ENCODE measurements around the gene TP53BP1. TPM values are rescaled to one million over a fixed set of nuclear protein-coding genes. Genes with fewer than 3 reads are reported as not detected.

Gene TP53BP1
- total RNA-seq, 4 donors from 2014 or later, result 46.4 to 98.0 (median 72.7) TPM

DNA sequence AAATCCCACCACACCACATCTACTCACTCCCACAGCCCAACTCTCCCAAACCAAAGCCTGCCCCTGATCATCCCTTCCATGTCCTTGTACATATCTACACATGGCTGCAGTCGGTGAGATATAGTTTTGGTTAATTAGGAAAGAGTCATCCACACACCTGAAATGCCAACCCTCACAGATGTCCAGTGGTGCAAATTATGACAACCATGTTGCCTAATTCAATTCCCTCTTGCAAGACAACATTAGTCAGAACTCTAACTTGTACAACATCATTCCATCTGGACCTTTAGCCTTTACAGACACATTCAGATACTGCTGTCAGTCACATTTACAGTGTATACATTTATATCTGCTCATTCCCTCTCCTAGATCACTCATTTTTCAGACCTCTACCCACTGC is 80.9 kb downstream of the TP53BP1 start:
- no peak for TF ChIP-seq POLR2A (IDR thresholded peaks at IDR 0.05)
- TF ChIP-seq, protein P1, sequence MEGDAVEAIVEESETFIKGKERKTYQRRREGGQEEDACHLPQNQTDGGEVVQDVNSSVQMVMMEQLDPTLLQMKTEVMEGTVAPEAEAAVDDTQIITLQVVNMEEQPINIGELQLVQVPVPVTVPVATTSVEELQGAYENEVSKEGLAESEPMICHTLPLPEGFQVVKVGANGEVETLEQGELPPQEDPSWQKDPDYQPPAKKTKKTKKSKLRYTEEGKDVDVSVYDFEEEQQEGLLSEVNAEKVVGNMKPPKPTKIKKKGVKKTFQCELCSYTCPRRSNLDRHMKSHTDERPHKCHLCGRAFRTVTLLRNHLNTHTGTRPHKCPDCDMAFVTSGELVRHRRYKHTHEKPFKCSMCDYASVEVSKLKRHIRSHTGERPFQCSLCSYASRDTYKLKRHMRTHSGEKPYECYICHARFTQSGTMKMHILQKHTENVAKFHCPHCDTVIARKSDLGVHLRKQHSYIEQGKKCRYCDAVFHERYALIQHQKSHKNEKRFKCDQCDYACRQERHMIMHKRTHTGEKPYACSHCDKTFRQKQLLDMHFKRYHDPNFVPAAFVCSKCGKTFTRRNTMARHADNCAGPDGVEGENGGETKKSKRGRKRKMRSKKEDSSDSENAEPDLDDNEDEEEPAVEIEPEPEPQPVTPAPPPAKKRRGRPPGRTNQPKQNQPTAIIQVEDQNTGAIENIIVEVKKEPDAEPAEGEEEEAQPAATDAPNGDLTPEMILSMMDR (IDR thresholded peaks at IDR 0.05), result no peak
- H3K27ac ChIP-seq, result no peak overlapping the region
- no peaks in the 10 kb centered on the region for H3K9me3 ChIP-seq
- H3K4me1 ChIP-seq, result no peaks in the 10 kb centered on the region
- H3K4me3 ChIP-seq (replicated peaks in 1 of 3), result no peak overlapping the region
- no peaks in the 10 kb centered on the region for H3K27me3 ChIP-seq
- 93 to 100% methylated on average over 1 of the region's 1 CpG for WGBS, 2 donors
- H3K36me3 ChIP-seq, result peaks cover 54 to 71% of the 10 kb centered on the region in 2 donors
- DNase-seq, result no peak
- intact Hi-C loops (cut with DNase I), result no loop called here

DNA sequence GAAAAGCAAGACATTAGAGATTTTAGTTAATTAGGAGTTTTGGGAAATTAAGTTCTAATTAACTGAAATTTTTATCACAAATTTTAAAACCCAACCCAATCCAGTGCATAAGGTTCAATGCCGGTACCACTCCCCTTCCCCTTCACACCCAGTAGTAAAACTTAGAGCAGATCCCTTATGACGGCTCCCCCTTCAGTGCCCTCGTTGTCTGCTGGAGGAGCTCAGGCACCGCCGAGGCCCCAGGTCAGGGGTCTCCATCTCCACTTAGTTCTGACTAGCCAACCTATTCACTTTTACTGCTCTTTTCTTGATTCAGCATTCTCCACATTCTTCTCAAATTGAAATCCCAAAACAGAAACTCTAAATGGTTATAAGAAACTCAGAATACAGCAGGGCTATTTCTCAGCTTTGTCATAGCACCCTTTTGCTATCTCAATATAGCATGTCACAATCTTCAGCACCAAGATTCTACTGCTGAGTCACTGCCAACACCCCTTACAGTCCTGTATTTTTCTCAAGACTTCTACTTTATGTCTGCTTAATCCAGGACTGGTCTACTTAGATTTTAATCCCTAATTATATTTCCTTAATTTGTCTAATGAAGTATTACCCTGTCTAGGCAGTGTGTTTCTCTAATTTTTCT is 82.3 kb downstream of the TP53BP1 start:
- TF ChIP-seq, protein P1 (IDR thresholded peaks at IDR 0.05), result no peak
- TF ChIP-seq POLR2A (IDR thresholded peaks at IDR 0.05), result no peak
- DNase-seq, result no peak
- Histone ChIP-seq H3K4me3 (replicated peaks in 1 of 3) (no peak overlapping the region), H3K9me3 (no peaks in the 10 kb centered on the region), H3K4me1 (no peaks in the 10 kb centered on the region), H3K27ac (no peak overlapping the region), H3K36me3 (peaks cover 46 to 73% of the 10 kb centered on the region in 2 donors), H3K27me3 (no peaks in the 10 kb centered on the region)
- WGBS, 2 donors, result 90 to 95% methylated on average over 5 of the region's 5 CpGs
- intact Hi-C loops (cut with DNase I), result no loop called here

DNA sequence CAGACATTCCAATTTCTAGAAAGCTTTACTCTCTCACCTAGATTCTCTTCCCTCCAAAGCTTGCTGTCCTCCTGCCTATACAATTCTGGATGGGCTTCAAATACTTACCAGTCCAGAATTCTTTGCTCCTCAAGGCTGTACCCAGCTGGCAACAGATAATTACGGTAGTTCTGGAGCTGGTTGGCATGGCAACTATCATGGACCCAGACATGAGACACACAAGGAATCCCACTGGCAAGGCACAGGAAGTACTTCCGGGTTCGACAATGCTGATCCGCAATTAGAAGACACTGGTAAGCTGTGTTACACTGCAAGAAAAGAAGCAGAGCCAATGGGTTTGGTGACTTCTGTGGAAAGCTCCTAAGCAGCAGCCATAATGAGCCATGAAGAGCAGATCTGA is 84.2 kb downstream of the TP53BP1 start:
- no peak overlapping the region for H3K27ac ChIP-seq
- H3K27me3 ChIP-seq, result no peaks in the 10 kb centered on the region
- H3K9me3 ChIP-seq, result no peaks in the 10 kb centered on the region
- H3K4me3 ChIP-seq (replicated peaks in 1 of 3), result no peak overlapping the region
- H3K36me3 ChIP-seq, result peaks cover 64 to 75% of the 10 kb centered on the region in 2 donors
- 92 to 96% methylated on average over 4 of the region's 4 CpGs for WGBS, 2 donors
- no peak for DNase-seq
- no peak for TF ChIP-seq POLR2A (IDR thresholded peaks at IDR 0.05)
- TF ChIP-seq, protein P1 (IDR thresholded peaks at IDR 0.05), result no peak
- H3K4me1 ChIP-seq, result no peaks in the 10 kb centered on the region
- intact Hi-C loops (cut with DNase I), result no loop called here

DNA sequence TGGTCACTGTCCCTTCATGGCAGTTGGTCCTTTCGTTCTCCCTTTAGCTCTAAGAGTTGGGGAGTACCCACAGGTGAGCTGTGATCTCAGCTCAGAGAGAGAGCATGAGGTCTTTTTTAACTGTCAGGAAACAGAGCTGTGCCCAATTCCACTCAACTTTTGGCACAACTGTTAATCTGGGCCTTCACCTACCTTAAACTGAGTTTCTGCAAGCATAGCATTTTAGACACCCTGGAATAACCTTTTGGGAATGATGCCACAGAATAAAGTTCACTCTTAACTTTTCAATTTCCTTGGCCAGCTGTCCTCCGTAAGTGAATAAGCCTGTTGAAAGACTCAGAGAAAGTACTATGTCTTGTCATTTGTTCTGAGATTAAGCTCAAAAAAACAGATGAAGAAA is 86.1 kb downstream of the TP53BP1 start:
- intact Hi-C loops (cut with DNase I), result no loop called here
- Histone ChIP-seq H3K4me3 (replicated peaks in 1 of 3) (no peak overlapping the region), H3K36me3 (peaks cover 62 to 65% of the 10 kb centered on the region in 2 donors), H3K27ac (no peak overlapping the region), H3K27me3 (no peaks in the 10 kb centered on the region), H3K9me3 (no peaks in the 10 kb centered on the region), H3K4me1 (no peaks in the 10 kb centered on the region)
- DNase-seq, result no peak
- WGBS, 2 donors, result 91 to 95% methylated on average over 2 of the region's 2 CpGs
- TF ChIP-seq, protein P1 (IDR thresholded peaks at IDR 0.05), result no peak
- no peak for TF ChIP-seq POLR2A (IDR thresholded peaks at IDR 0.05)

DNA sequence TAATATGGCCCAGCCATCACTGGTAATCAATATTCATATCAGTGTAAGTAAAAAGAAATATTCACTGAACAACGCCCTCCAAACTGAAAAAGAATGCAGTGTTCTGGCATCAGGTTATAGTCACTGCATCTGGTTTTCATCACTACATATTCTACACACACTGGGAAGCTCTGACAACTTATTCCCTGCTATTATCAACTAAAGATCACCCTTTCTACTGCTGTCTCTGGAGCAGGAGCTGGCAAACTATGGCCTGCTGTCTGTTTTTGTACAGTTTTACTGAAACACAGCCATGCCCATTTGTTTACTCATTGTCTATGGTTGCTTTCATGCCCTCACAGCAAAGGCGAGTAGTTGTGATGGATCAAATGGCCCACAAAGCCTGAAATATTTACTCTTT is 86.8 kb downstream of the TP53BP1 start:
- peaks cover 56 to 63% of the 10 kb centered on the region in 2 donors for H3K36me3 ChIP-seq
- intact Hi-C loops (cut with DNase I), result no loop called here
- TF ChIP-seq, protein P1 (IDR thresholded peaks at IDR 0.05), result no peak
- no peak for TF ChIP-seq POLR2A (IDR thresholded peaks at IDR 0.05)
- no peaks in the 10 kb centered on the region for H3K27me3 ChIP-seq
- H3K9me3 ChIP-seq, result no peaks in the 10 kb centered on the region
- DNase-seq, result no peak
- H3K27ac ChIP-seq, result no peak overlapping the region
- H3K4me1 ChIP-seq, result no peaks in the 10 kb centered on the region
- WGBS, 2 donors, result 83 to 86% methylated on average over 2 of the region's 2 CpGs
- H3K4me3 ChIP-seq (replicated peaks in 1 of 3), result no peak overlapping the region
